ENCODE measurements around the gene ETS1. TPM values are rescaled to one million over a fixed set of nuclear protein-coding genes. Genes with fewer than 3 reads are reported as not detected.

The ETS1 gene
- total RNA-seq, 1 donor from 2014 or later, result 121 TPM

- H3K27me3 ChIP-seq, result no peaks in the 10 kb centered on the region
- TF ChIP-seq, protein P1, sequence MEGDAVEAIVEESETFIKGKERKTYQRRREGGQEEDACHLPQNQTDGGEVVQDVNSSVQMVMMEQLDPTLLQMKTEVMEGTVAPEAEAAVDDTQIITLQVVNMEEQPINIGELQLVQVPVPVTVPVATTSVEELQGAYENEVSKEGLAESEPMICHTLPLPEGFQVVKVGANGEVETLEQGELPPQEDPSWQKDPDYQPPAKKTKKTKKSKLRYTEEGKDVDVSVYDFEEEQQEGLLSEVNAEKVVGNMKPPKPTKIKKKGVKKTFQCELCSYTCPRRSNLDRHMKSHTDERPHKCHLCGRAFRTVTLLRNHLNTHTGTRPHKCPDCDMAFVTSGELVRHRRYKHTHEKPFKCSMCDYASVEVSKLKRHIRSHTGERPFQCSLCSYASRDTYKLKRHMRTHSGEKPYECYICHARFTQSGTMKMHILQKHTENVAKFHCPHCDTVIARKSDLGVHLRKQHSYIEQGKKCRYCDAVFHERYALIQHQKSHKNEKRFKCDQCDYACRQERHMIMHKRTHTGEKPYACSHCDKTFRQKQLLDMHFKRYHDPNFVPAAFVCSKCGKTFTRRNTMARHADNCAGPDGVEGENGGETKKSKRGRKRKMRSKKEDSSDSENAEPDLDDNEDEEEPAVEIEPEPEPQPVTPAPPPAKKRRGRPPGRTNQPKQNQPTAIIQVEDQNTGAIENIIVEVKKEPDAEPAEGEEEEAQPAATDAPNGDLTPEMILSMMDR (IDR thresholded peaks at IDR 0.05), result no peak
- no peak overlapping the region for H3K27ac ChIP-seq
- DNase-seq (no peak), ATAC-seq (peak; percentile 39)
- intact Hi-C loops (cut with DNase I), result no loop called here
- peaks cover 16% of the 10 kb centered on the region for H3K4me1 ChIP-seq
- H3K4me3 ChIP-seq, result no peak overlapping the region
- no peaks in the 10 kb centered on the region for H3K36me3 ChIP-seq
- no peaks in the 10 kb centered on the region for H3K9me3 ChIP-seq
Measured at GRCh38 chr11:128528294-128528693, 59.1 kb downstream of the ETS1 start.

- TF ChIP-seq, protein P1 (IDR thresholded peaks at IDR 0.05), result no peak
- ATAC-seq (no peak), DNase-seq (no peak)
- no peaks in the 10 kb centered on the region for H3K36me3 ChIP-seq
- no peaks in the 10 kb centered on the region for H3K9me3 ChIP-seq
- no peaks in the 10 kb centered on the region for H3K27me3 ChIP-seq
- peaks cover 23% of the 10 kb centered on the region for H3K4me1 ChIP-seq
- no peak overlapping the region for H3K27ac ChIP-seq
- H3K4me3 ChIP-seq, result no peak overlapping the region
- intact Hi-C loops (cut with DNase I), result no loop called here
Measured at GRCh38 chr11:128527046-128527445, 60.3 kb downstream of the ETS1 start.

- no peak for ATAC-seq
- TF ChIP-seq, protein P1 (IDR thresholded peaks at IDR 0.05), result no peak
- H3K9me3 ChIP-seq, result no peaks in the 10 kb centered on the region
- peaks cover 23% of the 10 kb centered on the region for H3K4me1 ChIP-seq
- DNase-seq, result no peak
- no peaks in the 10 kb centered on the region for H3K36me3 ChIP-seq
- no peak overlapping the region for H3K27ac ChIP-seq
- intact Hi-C loops (cut with DNase I), result no loop called here
- H3K27me3 ChIP-seq, result no peaks in the 10 kb centered on the region
- H3K4me3 ChIP-seq, result no peak overlapping the region
Measured at GRCh38 chr11:128525411-128526243, 61.7 kb downstream of the ETS1 start.

DNA sequence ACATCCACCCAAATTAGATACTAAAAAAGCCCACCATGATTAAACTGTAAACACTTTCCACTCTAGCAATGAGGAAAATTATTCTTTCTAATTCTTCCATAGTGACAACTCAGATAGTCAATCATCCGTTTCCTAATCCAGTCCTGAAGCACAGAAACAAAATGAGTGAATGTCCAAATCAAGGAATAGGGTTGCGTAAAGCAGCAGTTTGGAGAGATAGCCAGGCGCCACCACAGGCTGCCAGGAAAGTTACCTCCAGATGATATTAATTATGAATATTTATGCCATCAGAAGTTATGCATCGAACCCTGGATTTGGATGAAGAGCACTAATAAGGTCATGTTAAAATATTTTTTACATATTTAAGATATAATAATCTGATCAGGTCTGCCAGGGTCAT lies 63.2 kb downstream of the ETS1 start:
- H3K27ac ChIP-seq, result peak overlapping the region; percentile 94
- no peaks in the 10 kb centered on the region for H3K27me3 ChIP-seq
- intact Hi-C loops (cut with DNase I), result no loop called here
- H3K9me3 ChIP-seq, result no peaks in the 10 kb centered on the region
- TF ChIP-seq, protein P1 (IDR thresholded peaks at IDR 0.05), result no peak
- H3K4me1 ChIP-seq, result peaks cover 26% of the 10 kb centered on the region
- no peak overlapping the region for H3K4me3 ChIP-seq
- ATAC-seq (no peak), DNase-seq (no peak)
- no peaks in the 10 kb centered on the region for H3K36me3 ChIP-seq

GRCh38 chr11:128523641-128524040 lies 63.7 kb downstream of the ETS1 start:
- TF ChIP-seq, protein P1 (IDR thresholded peaks at IDR 0.05), result no peak
- peaks cover 30% of the 10 kb centered on the region for H3K4me1 ChIP-seq
- H3K27ac ChIP-seq, result peak overlapping the region; percentile 94
- H3K36me3 ChIP-seq, result no peaks in the 10 kb centered on the region
- ATAC-seq (no peak), DNase-seq (no peak)
- H3K9me3 ChIP-seq, result no peaks in the 10 kb centered on the region
- intact Hi-C loops (cut with DNase I), result no loop called here
- no peak overlapping the region for H3K4me3 ChIP-seq
- H3K27me3 ChIP-seq, result no peaks in the 10 kb centered on the region

Data from upper lobe of right lung (tissue), 1 donor.